Kasumi-1 (cell line): Measurements from ENCODE around the gene LMF2.
"Not testable (repeated sequence)": the region's sequence is repeated elsewhere in the genome, so short reads cannot be mapped to it uniquely, and the experiment has no call there.

Source experiments
- DNase-seq, 2 experiments: peaks; one replicate each; lab custom pipeline; 2025; lab: John Stamatoyannopoulos, UW

LMF2 gene

GRCh38 chr22:50523806-50524675 lies 16.5 kb upstream of the LMF2 start:
- no peak for DNase-seq

- DNase-seq = no peak
Observed at GRCh38 chr22:50523458-50523805, 15.9 kb upstream of the LMF2 start.

GRCh38 chr22:50522806-50523438 lies 15.4 kb upstream of the LMF2 start:
- DNase-seq = no peak

- no peak for DNase-seq
Observed at GRCh38 chr22:50522208-50522805, 14.8 kb upstream of the LMF2 start.

DNA sequence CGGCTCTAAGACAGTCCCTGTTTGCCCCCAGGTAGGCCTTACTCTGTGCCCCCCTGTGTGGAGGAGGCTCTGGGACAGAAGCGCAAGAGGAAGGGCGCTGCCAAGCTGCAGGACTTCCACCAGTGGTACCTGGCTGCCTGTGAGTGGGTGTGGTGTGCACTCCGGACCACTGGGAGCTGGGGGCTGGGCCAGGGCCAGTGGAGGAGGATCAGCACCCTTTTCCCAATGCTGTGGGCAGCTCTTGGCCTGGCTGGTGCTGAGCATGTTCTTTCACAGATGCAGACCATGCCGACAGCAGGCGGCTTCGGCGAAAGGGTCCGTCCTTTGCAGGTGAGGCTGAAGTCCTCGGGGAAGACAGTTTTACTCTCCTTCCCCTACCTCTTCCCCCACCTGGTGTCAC lies 14.2 kb upstream of the LMF2 start:
- DNase-seq = no peak

GRCh38 chr22:50520826-50521453 lies 13.4 kb upstream of the LMF2 start:
- no peak for DNase-seq

DNA sequence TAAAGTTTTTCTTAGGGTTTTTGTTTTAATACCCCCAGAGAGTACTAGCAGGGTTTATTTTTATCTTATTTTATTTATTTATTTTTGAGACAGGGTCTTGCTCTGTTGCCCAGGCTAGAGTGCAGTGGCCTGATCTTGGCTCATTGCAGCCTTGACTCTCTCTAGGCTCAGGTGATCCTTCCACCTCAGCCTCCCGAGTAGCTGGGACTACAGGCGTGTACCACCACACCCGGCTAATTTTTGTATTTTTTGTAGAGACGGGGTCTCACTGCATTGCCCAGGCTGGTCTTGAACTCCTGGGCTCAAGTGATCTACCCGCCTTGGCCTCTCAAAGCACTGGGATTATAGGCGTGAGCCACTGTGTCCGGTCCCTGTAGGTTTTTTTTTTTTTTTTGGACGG lies 12.7 kb upstream of the LMF2 start:
- not testable (repeated sequence) for DNase-seq

- DNase-seq = no peak
Observed at GRCh38 chr22:50519151-50519550, 11.6 kb upstream of the LMF2 start.

- DNase-seq = no peak
Observed at GRCh38 chr22:50518606-50519005, 11.1 kb upstream of the LMF2 start.

- no peak for DNase-seq
Observed at GRCh38 chr22:50517495-50518260, 10.2 kb upstream of the LMF2 start.

GRCh38 chr22:50516891-50517290 lies 9.4 kb upstream of the LMF2 start:
- DNase-seq = no peak

- no peak for DNase-seq
Observed at GRCh38 chr22:50516068-50516467, 8.6 kb upstream of the LMF2 start.

GRCh38 chr22:50513175-50513574 lies 5.7 kb upstream of the LMF2 start:
- no peak for DNase-seq

DNA sequence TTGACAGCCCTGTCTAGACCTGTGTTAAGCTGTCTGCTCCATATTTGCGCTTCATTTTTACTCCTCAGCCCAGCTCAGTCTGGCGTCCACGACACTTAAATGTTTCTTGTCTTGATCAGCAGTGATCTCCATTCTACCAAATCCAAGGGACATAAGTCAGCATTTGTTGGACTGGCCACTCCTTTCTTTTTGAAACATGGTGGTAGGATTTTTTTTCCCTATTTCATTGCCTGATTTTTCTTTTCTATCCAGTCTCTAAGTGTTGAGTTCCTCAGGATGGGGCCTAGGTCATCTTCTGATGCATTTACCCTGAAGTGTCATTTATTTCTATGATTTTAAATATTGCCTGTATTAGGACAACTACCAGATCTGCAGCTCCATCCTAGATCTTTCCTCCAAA lies 1.4 kb upstream of the LMF2 start:
- no peak for DNase-seq

DNA sequence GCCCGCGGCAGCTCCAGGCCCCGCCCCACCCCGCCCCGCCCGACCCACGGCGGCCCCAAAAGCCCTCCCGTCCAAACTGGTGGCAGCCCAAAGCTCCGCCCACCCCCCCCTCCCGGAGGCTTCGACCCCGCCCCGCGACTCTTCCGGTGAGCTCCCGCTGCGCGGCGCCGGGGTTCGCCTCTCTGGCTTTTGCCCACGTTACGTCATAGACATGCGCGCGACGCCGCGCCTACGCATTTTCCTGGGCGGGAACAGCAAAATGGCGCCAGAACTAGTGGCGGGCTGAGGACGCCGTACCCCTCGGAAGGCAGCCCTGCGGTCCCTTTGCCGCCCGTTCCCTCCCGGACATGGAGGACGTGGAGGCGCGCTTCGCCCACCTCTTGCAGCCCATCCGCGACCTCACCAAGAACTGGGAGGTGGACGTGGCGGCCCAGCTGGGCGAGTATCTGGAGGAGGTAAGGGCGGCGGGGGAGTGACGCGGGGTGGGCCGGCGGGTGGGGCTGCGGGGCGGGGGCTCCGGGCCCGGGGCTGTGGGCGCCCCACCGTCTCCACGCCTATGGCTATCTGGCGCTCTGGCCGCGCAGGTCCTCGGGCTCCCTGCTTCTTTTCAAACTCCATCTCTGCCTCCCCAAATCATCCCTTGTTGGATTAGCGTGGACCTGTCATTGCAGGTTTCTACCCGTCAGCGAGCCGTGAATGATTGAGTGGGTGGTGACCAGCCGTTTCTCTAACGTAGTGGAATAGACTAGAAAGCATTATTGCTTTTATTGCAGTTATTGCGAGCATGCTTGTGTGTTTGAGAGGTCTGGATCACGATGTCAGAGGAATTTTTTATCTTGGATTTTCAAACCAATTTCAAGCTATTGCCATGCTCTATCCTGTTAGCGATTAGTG lies 736 bp upstream of the LMF2 start, which contains the start of gene NCAPH2:
NCAPH2 (plus strand) TSS at position 234 of the 894 bp plus-strand sequence; CDS start at position 348, 114 bp downstream.
- DNase-seq = peak; percentile 90 to 94

DNA sequence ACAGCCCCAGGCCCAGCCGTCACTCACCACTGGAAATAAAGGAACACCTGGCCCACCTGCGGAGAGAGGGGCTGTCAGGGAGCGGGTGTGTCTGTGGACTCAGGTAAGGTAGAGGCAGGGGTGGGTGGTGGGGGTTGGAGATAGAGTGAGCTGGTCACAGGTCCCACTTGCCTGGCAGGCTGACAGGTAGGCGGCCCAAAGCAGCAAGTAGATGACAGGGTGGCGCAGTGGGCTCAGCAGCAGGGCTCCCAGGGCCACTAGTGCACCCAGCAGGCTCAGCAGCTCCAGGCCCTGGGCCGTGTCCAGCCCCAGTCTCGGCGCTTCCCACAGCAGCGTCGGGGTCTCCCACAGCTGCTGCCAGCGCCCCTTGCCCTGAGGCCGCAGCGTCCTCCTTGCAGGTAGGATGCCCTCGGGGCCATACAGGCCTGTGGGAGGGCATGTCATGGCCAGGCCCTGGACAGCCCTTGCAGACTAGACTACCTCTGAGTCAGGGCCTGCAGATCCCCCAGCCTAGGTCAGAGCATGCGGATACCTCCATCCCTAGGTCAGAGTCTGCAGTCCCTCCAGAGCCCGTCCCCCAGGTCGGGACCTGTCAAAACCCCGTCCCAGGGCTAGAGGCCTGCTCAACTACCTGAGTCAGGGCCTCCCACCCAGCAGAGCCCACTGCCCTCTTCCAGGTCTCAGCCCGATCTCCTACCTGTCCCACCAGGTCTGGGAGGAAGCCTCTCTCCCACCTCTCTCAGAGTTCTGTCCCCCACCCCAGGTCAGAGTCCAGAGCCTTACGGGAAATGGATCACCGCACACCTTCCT lies 686 bp downstream of the LMF2 start:
- no peak for DNase-seq

- DNase-seq = no peak
Observed at GRCh38 chr22:50505776-50506610, 1.5 kb downstream of the LMF2 start.

- DNase-seq = no peak
Observed at GRCh38 chr22:50505276-50505775, 2.2 kb downstream of the LMF2 start.
